GM12872 (cell line): Measurements from ENCODE around the gene NGFR.

Experiments
- CTCF ChIP-seq: IDR thresholded peaks from 3 replicates; pipeline ENCODE4 v1.5.1; 2011; ENCODE audit warnings: low read depth, mild to moderate bottlenecking, low read length, moderate library complexity; ENCODE audit not compliant: insufficient read depth

The NGFR gene

GRCh38 chr17:49521471-49522356 lies 26.6 kb downstream of the NGFR start:
- no peak for TF ChIP-seq CTCF

- no peak for TF ChIP-seq CTCF
Measured at GRCh38 chr17:49522357-49522890, 27.3 kb downstream of the NGFR start.

- TF ChIP-seq CTCF = no peak
Measured at GRCh38 chr17:49523196-49523595, 28.1 kb downstream of the NGFR start.

- TF ChIP-seq CTCF = no peak
Measured at GRCh38 chr17:49523706-49524472, 28.8 kb downstream of the NGFR start.

GRCh38 chr17:49524473-49525359 lies 29.6 kb downstream of the NGFR start:
- TF ChIP-seq CTCF = no peak

GRCh38 chr17:49525831-49526741 lies 31.0 kb downstream of the NGFR start:
- TF ChIP-seq CTCF = no peak
